IMR-90 (cell line): Measurements from ENCODE around the gene SPON1. TPM values are rescaled to one million over a fixed set of nuclear protein-coding genes. Genes with fewer than 3 reads are reported as not detected.

Source experiments
- ATAC-seq: fragments of 200-7000 bp; cut with Tn5 transposase; 2 replicates; pipeline ENCODE4 v1.9.1; 2020; ENCODE audit warnings: low read depth, mild to moderate bottlenecking, moderate library complexity
- BruUV-seq: library from RNA; stranded (reverse); fragments of 400-500 nt; replicated peaks from 2 replicates; lab custom pipeline; 2021; lab: Mats Ljungman, UMichigan
- CTCF ChIA-PET: fragments of 300-600 bp; formaldehyde crosslinking; extraction: SDS; loops from one replicate; lab custom pipeline; 2021; ENCODE audit warnings: antibody characterized with exemption; lab: Yijun Ruan, JAX
- POLR2A ChIA-PET: fragments of 300-600 bp; sonication (Branson Sonifier 250); formaldehyde crosslinking; loops from one replicate; lab custom pipeline; 2022; ENCODE audit warnings: antibody characterized with exemption; ENCODE audit not compliant: unreplicated experiment; lab: Charles Lee
- DNase-seq: peaks from one replicate; pipeline ENCODE4 v3.0.0; 2013
- H2AFZ ChIP-seq: replicated peaks from 2 replicates; pipeline ENCODE3; 2013; ENCODE audit warnings: low read length, mild to moderate bottlenecking; ENCODE audit not compliant: poor library complexity
- H2AK5ac ChIP-seq: 2 replicates; pipeline ENCODE4 v1.6.1; 2013; ENCODE audit warnings: low read depth, low read length, inconsistent platforms
- H2AK9ac ChIP-seq: replicated peaks from 2 replicates; pipeline ENCODE3; 2013; ENCODE audit warnings: mild to moderate bottlenecking, low read depth, low read length, moderate library complexity; ENCODE audit not compliant: poor library complexity
- H2BK120ac ChIP-seq: 2 replicates; pipeline ENCODE4 v1.6.1; 2013; ENCODE audit warnings: low read depth, low read length, inconsistent platforms
- H2BK15ac ChIP-seq: 3 replicates; pipeline ENCODE4 v1.6.1; 2013; ENCODE audit warnings: low read depth, low read length, inconsistent platforms
- H2BK20ac ChIP-seq: 2 replicates; pipeline ENCODE4 v1.6.1; 2013; ENCODE audit warnings: low read depth, mild to moderate bottlenecking, inconsistent platforms, low read length, moderate library complexity
- H2BK5ac ChIP-seq: 2 replicates; pipeline ENCODE4 v1.6.1; 2013; ENCODE audit warnings: mild to moderate bottlenecking, low read depth, low read length, inconsistent platforms; ENCODE audit not compliant: poor library complexity, severe bottlenecking
- H3K14ac ChIP-seq: replicated peaks from 2 replicates; pipeline ENCODE4 v1.6.1; 2013; ENCODE audit warnings: low read depth, low read length, inconsistent platforms
- H3K18ac ChIP-seq: 2 replicates; pipeline ENCODE4 v1.6.1; 2013; ENCODE audit warnings: low read depth, low read length, control low read depth
- H3K23ac ChIP-seq: 2 replicates; pipeline ENCODE4 v1.6.1; 2013; ENCODE audit warnings: low read depth, low read length, inconsistent platforms
- H3K27ac ChIP-seq: 2 replicates; pipeline ENCODE4 v1.5.1; 2013; ENCODE audit warnings: mild to moderate bottlenecking, control low read depth, low read length; ENCODE audit not compliant: insufficient read depth
- H3K27me3 ChIP-seq: 2 replicates; pipeline ENCODE4 v1.6.1; 2013; ENCODE audit warnings: low read length; ENCODE audit not compliant: control insufficient read depth, insufficient read depth
- H3K36me3 ChIP-seq: 2 replicates; pipeline ENCODE4 v1.6.1; 2013; ENCODE audit warnings: low read length, mixed read lengths; ENCODE audit not compliant: control insufficient read depth, insufficient read depth
- H3K4ac ChIP-seq: 2 replicates; pipeline ENCODE4 v1.6.1; 2013; ENCODE audit warnings: low read depth, low read length, inconsistent platforms
- H3K4me1 ChIP-seq: 2 replicates; pipeline ENCODE4 v1.6.1; 2013; ENCODE audit warnings: low read length, mixed read lengths; ENCODE audit not compliant: control insufficient read depth, insufficient read depth
- H3K4me2 ChIP-seq: 2 replicates; pipeline ENCODE4 v1.6.1; 2013; ENCODE audit warnings: low read depth, mild to moderate bottlenecking, control low read depth, low read length, moderate library complexity
- H3K4me3 ChIP-seq: 2 replicates; pipeline ENCODE4 v1.5.1; 2013; ENCODE audit warnings: low read depth, mild to moderate bottlenecking, control low read depth, low read length, moderate library complexity; ENCODE audit not compliant: insufficient read depth
- H3K56ac ChIP-seq: 2 replicates; pipeline ENCODE4 v1.6.1; 2013; ENCODE audit warnings: low read length, inconsistent platforms; ENCODE audit not compliant: insufficient read depth; ENCODE audit errors: extremely low read depth
- H3K79me1 ChIP-seq, 2 experiments: 2 replicates each; pipeline ENCODE4 v1.6.1; 2013; ENCODE audit warnings: low read length in 2 of 2, inconsistent platforms in 1 of 2, low read depth in 1 of 2
- H3K9ac ChIP-seq: 2 replicates; pipeline ENCODE4 v1.6.1; 2013; ENCODE audit warnings: low read depth, low read length, control low read depth
- H3K9me1 ChIP-seq: 2 replicates; pipeline ENCODE4 v1.6.1; 2013; ENCODE audit warnings: low read length, inconsistent platforms; ENCODE audit not compliant: insufficient read depth
- H3K9me3 ChIP-seq: 2 replicates; pipeline ENCODE4 v1.6.1; 2013; ENCODE audit warnings: low read length; ENCODE audit not compliant: control insufficient read depth, insufficient read depth
- H4K20me1 ChIP-seq: 2 replicates; pipeline ENCODE4 v1.6.1; 2013; ENCODE audit warnings: low read length, inconsistent platforms; ENCODE audit not compliant: insufficient read depth
- H4K5ac ChIP-seq: 2 replicates; pipeline ENCODE4 v1.6.1; 2013; ENCODE audit warnings: mild to moderate bottlenecking, low read depth, low read length, control low read depth
- H4K8ac ChIP-seq, 2 experiments: 2 replicates each; pipeline ENCODE4 v1.6.1; 2013; ENCODE audit warnings: low read depth in 2 of 2, low read length in 2 of 2, control low read depth in 1 of 2, inconsistent platforms in 1 of 2
- H4K91ac ChIP-seq: 2 replicates; pipeline ENCODE4 v1.6.1; 2013; ENCODE audit warnings: low read depth, low read length, inconsistent platforms; ENCODE audit not compliant: insufficient read depth
- BHLHE40 ChIP-seq: fragments of 150-350 bp; IDR thresholded peaks from 2 replicates; pipeline ENCODE4 v1.6.1; 2016; ENCODE audit warnings: mild to moderate bottlenecking, low read depth, low read length
- CEBPB ChIP-seq: IDR thresholded peaks from 2 replicates; pipeline ENCODE4 v1.6.1; 2012; ENCODE audit warnings: low read depth, low read length, improper control_type of control experiment
- CHD1 ChIP-seq: IDR thresholded peaks from 2 replicates; pipeline ENCODE4 v1.6.1; 2012; ENCODE audit warnings: low read depth, low read length, improper control_type of control experiment
- ELK1 ChIP-seq: fragments of 150-350 bp; IDR thresholded peaks from 2 replicates; pipeline ENCODE4 v1.6.1; 2016; ENCODE audit warnings: low read depth, mild to moderate bottlenecking, low read length, moderate library complexity, borderline replicate concordance
- MAFK ChIP-seq: IDR thresholded peaks from 2 replicates; pipeline ENCODE4 v1.6.1; 2012; ENCODE audit warnings: low read depth, low read length, improper control_type of control experiment
- RAD21 ChIP-seq: IDR thresholded peaks from 2 replicates; pipeline ENCODE4 v1.6.1; 2012; ENCODE audit warnings: low read length, improper control_type of control experiment
- RCOR1 ChIP-seq: IDR thresholded peaks from 2 replicates; pipeline ENCODE4 v1.6.1; 2012; ENCODE audit warnings: mild to moderate bottlenecking, low read length, improper control_type of control experiment; ENCODE audit not compliant: insufficient replicate concordance
- RFX5 ChIP-seq: IDR thresholded peaks from 2 replicates; pipeline ENCODE4 v1.8.0; 2012; ENCODE audit warnings: low read depth, mild to moderate bottlenecking, low read length, moderate library complexity
- SMC3 ChIP-seq: fragments of 150-350 bp; IDR thresholded peaks from 2 replicates; pipeline ENCODE4 v1.6.1; 2016; ENCODE audit warnings: low read depth, mild to moderate bottlenecking, antibody characterized with exemption, low read length, moderate library complexity
- USF2 ChIP-seq: fragments of 150-350 bp; IDR thresholded peaks from 2 replicates; pipeline ENCODE4 v1.6.1; 2017; ENCODE audit warnings: mild to moderate bottlenecking, antibody characterized with exemption, low read length, low read depth
- WGBS, 2 experiments: methylation state at CpG; one replicate each; pipeline versions ENCODE4 v1.1.5 to v1.1.7; 2013; ENCODE audit warnings: missing lambda C conversion rate in 2 of 2; ENCODE audit not compliant: insufficient read length in 1 of 2; ENCODE audit errors: extremely low coverage in 2 of 2; 5-methylcytosine and 5-hydroxymethylcytosine counted together
- dilution Hi-C: fragments of 300-500 bp; cut with HindIII; formaldehyde crosslinking; loops from one replicate; pipeline ENCODE4 v1.14.3; 2018; ENCODE audit warnings: low sequenced_read_pairs; ENCODE audit not compliant: unreplicated experiment
- in situ Hi-C: fragments of 300-500 bp; cut with MboI; formaldehyde crosslinking; loops from 3 replicates; pipeline ENCODE4 v1.14.3; 2019; ENCODE audit warnings: low sequenced_read_pairs, inconsistent platforms, mixed read lengths
- intact Hi-C: fragments of 100-400 bp; cut with micrococcal nuclease; formaldehyde crosslinking; loops from 2 replicates; pipeline ENCODE4 v1.10.0; 2022
- polyA plus RNA-seq, 3 experiments: library from polyadenylated mRNA; depleted of rRNA; stranded (reverse); fragments of >200 nt; gene quantifications; 2 replicates each; pipeline ENCODE4 v1.2.3, GENCODE V29; 2012; ENCODE audit warnings: low replicate concordance in 1 of 3
- total RNA-seq: library from RNA; depleted of rRNA; stranded (reverse); fragments of >200 nt; gene quantifications from 2 replicates; pipeline ENCODE4 v1.2.3, GENCODE V29; 2012

SPON1 gene
- total and polyA plus RNA-seq, 2 of the 4 experiments (the other 2 are of a cell fraction): 0.62 to 0.72 TPM

- ATAC-seq: no peak
These were observed 102.6 kb downstream of the SPON1 start for GRCh38 chr11:14065141-14065540.

More at GRCh38 chr11:14065141-14065540, 102.6 kb downstream of the SPON1 start:
- Histone ChIP-seq H3K36me3 (no peaks in the 10 kb centered on the region), H2AK9ac (peak overlapping the region; percentile 26), H3K4me1 (no peaks in the 10 kb centered on the region), H4K20me1 (no peaks in the 10 kb centered on the region), H4K91ac (no peak overlapping the region), H3K9me3 (no peaks in the 10 kb centered on the region), H3K4ac (no peak overlapping the region), H2BK5ac (no peak overlapping the region), H3K27me3 (peaks cover 2% of the 10 kb centered on the region; the same call in 1 of the 2 replicates), H2BK120ac (no peak overlapping the region), H4K5ac (no peak overlapping the region), H2AFZ (no peak overlapping the region), H2BK20ac (no peak overlapping the region), H3K79me1 (no peaks in the 10 kb centered on the region), H4K8ac (no peak overlapping the region), H3K56ac (no peak overlapping the region), H3K9me1 (no peaks in the 10 kb centered on the region), H2AK5ac (no peak overlapping the region), H3K4me2 (no peak overlapping the region), H2BK15ac (no peak overlapping the region), H3K14ac (no peak overlapping the region), H3K23ac (no peak overlapping the region), H3K27ac (no peak overlapping the region), H3K18ac (no peak overlapping the region), H3K4me3 (no peak overlapping the region), H3K9ac (no peak overlapping the region)
- dilution Hi-C loops (no loop called here), intact Hi-C loops (no loop called here), in situ Hi-C loops (no loop called here)
- no TSS peak for BruUV-seq
- WGBS, 2 experiments: no CpG with 5 or more reads among the region's 8 CpGs
- no peak for DNase-seq
- ChIA-PET CTCF (no interaction called here), POLR2A (no interaction called here)
- TF ChIP-seq USF2 (no peak), CEBPB (no peak), RCOR1 (no peak), CHD1 (no peak), RAD21 (no peak), SMC3 (no peak), MAFK (no peak), ELK1 (no peak), BHLHE40 (no peak), RFX5 (no peak)
